Neural progenitor cell (in vitro differentiated cells): ENCODE measurements around the gene SLC29A1. TPM values are rescaled to one million over a fixed set of nuclear protein-coding genes. Genes with fewer than 3 reads are reported as not detected.

ENCODE experiments used
- DNase-seq: peaks from one replicate; pipeline ENCODE4 v3.0.0-alpha.2; 2016; ENCODE audit warnings: low spot score
- H2AFZ ChIP-seq: fragments of 200-600 bp; sonication (generic); replicated peaks from 2 replicates; pipeline ENCODE4 v1.6.1; 2016; ENCODE audit warnings: antibody characterized with exemption
- H3F3A ChIP-seq: fragments of 200-600 bp; sonication (generic); 2 replicates; pipeline ENCODE4 v1.6.1; 2016; ENCODE audit warnings: antibody characterized with exemption, low read depth
- H3K27ac ChIP-seq: fragments of 200-600 bp; sonication (generic); 2 replicates; pipeline ENCODE4 v1.5.1; 2016; ENCODE audit warnings: mild to moderate bottlenecking
- H3K27me3 ChIP-seq: fragments of 200-600 bp; sonication (generic); 2 replicates; pipeline ENCODE4 v1.6.1; 2016; ENCODE audit warnings: mild to moderate bottlenecking, moderate library complexity
- H3K36me3 ChIP-seq: fragments of 200-600 bp; sonication (generic); 2 replicates; pipeline ENCODE4 v1.5.1; 2016
- H3K4me1 ChIP-seq: fragments of 200-600 bp; sonication (generic); 2 replicates; pipeline ENCODE4 v1.6.1; 2016; ENCODE audit warnings: mixed run types
- H3K4me2 ChIP-seq: fragments of 200-600 bp; sonication (generic); 2 replicates; pipeline ENCODE4 v1.6.1; 2016
- H3K4me3 ChIP-seq: fragments of 200-600 bp; sonication (generic); 2 replicates; pipeline ENCODE4 v1.5.1; 2016
- H3K79me2 ChIP-seq: fragments of 200-600 bp; sonication (generic); 2 replicates; pipeline ENCODE4 v1.6.1; 2016; ENCODE audit warnings: low read depth
- H3K9ac ChIP-seq: fragments of 200-600 bp; sonication (generic); 2 replicates; pipeline ENCODE4 v1.6.1; 2016
- H3K9me3 ChIP-seq: fragments of 200-600 bp; sonication (generic); 2 replicates; pipeline ENCODE4 v1.5.1; 2016; ENCODE audit warnings: low read depth
- H4K20me1 ChIP-seq: fragments of 200-600 bp; sonication (generic); 2 replicates; pipeline ENCODE4 v1.6.1; 2016; ENCODE audit warnings: low read depth
- H3K27ac Mint-ChIP-seq: 3 replicates; pipeline ENCODE4 v1.8.0; 2021; ENCODE audit warnings: mixed read lengths
- H3K27me3 Mint-ChIP-seq: 2 replicates; pipeline ENCODE4 v1.8.0; 2022; ENCODE audit warnings: low read depth, mild to moderate bottlenecking, inconsistent platforms, moderate library complexity, mixed read lengths; ENCODE audit not compliant: insufficient read depth
- H3K36me3 Mint-ChIP-seq: 3 replicates; pipeline ENCODE4 v1.8.0; 2021; ENCODE audit warnings: mixed read lengths
- H3K4me1 Mint-ChIP-seq: 3 replicates; pipeline ENCODE4 v1.8.0; 2021; ENCODE audit warnings: mixed read lengths
- H3K4me3 Mint-ChIP-seq: 3 replicates; pipeline ENCODE4 v1.8.0; 2021; ENCODE audit warnings: mild to moderate bottlenecking, moderate library complexity, mixed read lengths
- H3K9me3 Mint-ChIP-seq: 3 replicates; pipeline ENCODE4 v1.8.0; 2020; ENCODE audit warnings: mixed read lengths
- CTCF ChIP-seq: fragments of 200-600 bp; sonication (generic); IDR thresholded peaks from 2 replicates; pipeline ENCODE4 v1.5.1; 2017; ENCODE audit warnings: antibody characterized with exemption, mild to moderate bottlenecking
- EZH2 ChIP-seq: fragments of 200-600 bp; sonication (generic); IDR thresholded peaks from 2 replicates; pipeline ENCODE4 v1.6.1; 2017; ENCODE audit warnings: antibody characterized with exemption, mild to moderate bottlenecking, moderate library complexity
- EZH2phosphoT487 ChIP-seq: fragments of 200-600 bp; sonication (generic); IDR thresholded peaks from 2 replicates; pipeline ENCODE4 v1.6.1; 2017; ENCODE audit warnings: antibody characterized with exemption
- total RNA-seq: library from RNA; depleted of rRNA; stranded (reverse); fragments of >200 nt; gene quantifications from 2 replicates; pipeline ENCODE4 v1.2.3, GENCODE V29; 2015; ENCODE audit warnings: low replicate concordance

The SLC29A1 gene
- total RNA-seq, 1 donor from 2014 or later: 34.8 TPM

DNA sequence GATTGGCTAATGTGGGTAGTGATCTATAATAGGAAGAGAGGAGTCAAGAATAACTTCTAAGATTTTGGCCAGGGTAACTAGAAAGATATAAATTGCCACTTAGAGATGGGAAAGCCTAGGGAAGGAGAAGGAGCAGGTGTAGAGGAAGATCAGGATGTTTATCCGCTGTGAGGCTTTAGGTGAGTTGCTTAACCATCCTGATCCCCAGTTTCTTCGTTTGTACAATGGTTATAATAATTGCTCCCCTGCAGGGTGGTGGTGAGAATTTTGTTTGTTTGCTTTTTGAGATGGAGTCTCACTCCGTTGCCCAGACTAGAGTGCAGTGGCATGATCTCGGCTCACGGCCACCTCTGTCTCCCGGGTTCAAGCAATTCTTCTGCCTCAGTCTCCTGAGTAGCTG lies 9.1 kb upstream of the SLC29A1 start:
- Histone ChIP-seq H3K27ac (no peak overlapping the region), H2AFZ (no peak overlapping the region), H3K4me1 (peaks cover 29% of the 10 kb centered on the region), H3K4me2 (no peak overlapping the region), H3K9ac (no peak overlapping the region), H3K79me2 (no peaks in the 10 kb centered on the region), H3K4me3 (no peak overlapping the region), H3K36me3 (no peaks in the 10 kb centered on the region), H3K27me3 (peaks cover 13% of the 10 kb centered on the region), H4K20me1 (no peaks in the 10 kb centered on the region), H3F3A (peaks cover 34% of the 10 kb centered on the region), H3K9me3 (no peaks in the 10 kb centered on the region)
- no peak for DNase-seq
- Mint-ChIP-seq H3K27me3 (peaks cover 14% of the 10 kb centered on the region), H3K27ac (no peak overlapping the region), H3K9me3 (no peaks in the 10 kb centered on the region), H3K36me3 (no peaks in the 10 kb centered on the region), H3K4me3 (no peak overlapping the region), H3K4me1 (peaks cover 21% of the 10 kb centered on the region)
- TF ChIP-seq EZH2phosphoT487: no peak
- TF ChIP-seq CTCF: no peak

DNA sequence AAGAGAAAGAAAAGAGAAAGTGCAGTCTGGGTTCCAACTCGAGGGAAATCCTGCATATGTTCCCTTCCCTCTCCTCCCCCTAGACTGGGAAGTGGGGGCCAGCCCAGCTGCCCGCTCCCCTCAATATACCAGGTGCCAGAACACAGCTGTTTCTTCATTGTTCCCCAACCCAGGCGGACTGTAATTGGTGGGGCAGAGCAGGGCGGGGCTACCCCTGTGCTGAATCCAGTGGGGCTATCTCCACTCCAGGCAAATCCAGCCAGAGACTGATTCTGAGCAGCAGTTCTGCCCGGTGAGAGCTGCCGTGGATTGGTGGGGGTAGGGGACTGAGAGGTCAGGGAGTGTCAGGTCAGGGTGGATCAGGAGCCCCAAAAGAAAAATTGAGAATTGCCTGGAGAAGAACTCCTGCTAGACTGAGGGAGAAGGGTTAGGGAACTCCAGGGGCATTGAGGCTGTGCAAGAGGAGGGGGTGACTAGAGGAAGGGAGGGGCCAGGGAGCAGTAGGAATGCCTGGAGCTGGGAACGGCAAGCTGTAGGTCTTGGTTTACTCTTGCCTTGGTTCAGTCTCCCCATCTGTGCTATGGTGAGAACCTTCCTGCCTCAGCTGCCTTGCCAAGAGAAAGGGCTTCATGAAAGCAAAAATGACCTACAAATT lies 6.6 kb upstream of the SLC29A1 start, which contains the start of gene MYMX:
TSS of gene MYMX (plus strand) at position 250 of the 655 bp plus-strand sequence. CDS start 546 bp downstream, outside the sequence.
- H3K27ac ChIP-seq: no peak within 1 kb of the TSS
- no peaks in the 10 kb centered on the region for H4K20me1 ChIP-seq
- TF ChIP-seq EZH2phosphoT487 (no peak), CTCF (no peak), EZH2 (no peak)
- peaks cover 36% of the 10 kb centered on the region for H3K4me1 ChIP-seq
- peaks cover 13% of the 10 kb centered on the region for H3K27me3 ChIP-seq
- peak within 1 kb of the TSS; percentile 24 for H3K4me3 ChIP-seq
- peak within 1 kb of the TSS; percentile 52 for H2AFZ ChIP-seq
- no peaks in the 10 kb centered on the region for H3K9me3 Mint-ChIP-seq
- no peaks in the 10 kb centered on the region for H3K79me2 ChIP-seq
- no peaks in the 10 kb centered on the region for H3K9me3 ChIP-seq
- H3K4me3 Mint-ChIP-seq: peak within 1 kb of the TSS; percentile 67
- H3K9ac ChIP-seq: no peak within 1 kb of the TSS
- H3F3A ChIP-seq: peaks cover 59% of the 10 kb centered on the region
- H3K36me3 ChIP-seq: no peaks in the 10 kb centered on the region
- H3K36me3 Mint-ChIP-seq: peaks cover 3% of the 10 kb centered on the region
- H3K27ac Mint-ChIP-seq: no peak within 1 kb of the TSS
- peak; percentile 77 for DNase-seq
- H3K27me3 Mint-ChIP-seq: peaks cover 13% of the 10 kb centered on the region
- peak within 1 kb of the TSS; percentile 73 for H3K4me2 ChIP-seq
- H3K4me1 Mint-ChIP-seq: peaks cover 32% of the 10 kb centered on the region

DNA sequence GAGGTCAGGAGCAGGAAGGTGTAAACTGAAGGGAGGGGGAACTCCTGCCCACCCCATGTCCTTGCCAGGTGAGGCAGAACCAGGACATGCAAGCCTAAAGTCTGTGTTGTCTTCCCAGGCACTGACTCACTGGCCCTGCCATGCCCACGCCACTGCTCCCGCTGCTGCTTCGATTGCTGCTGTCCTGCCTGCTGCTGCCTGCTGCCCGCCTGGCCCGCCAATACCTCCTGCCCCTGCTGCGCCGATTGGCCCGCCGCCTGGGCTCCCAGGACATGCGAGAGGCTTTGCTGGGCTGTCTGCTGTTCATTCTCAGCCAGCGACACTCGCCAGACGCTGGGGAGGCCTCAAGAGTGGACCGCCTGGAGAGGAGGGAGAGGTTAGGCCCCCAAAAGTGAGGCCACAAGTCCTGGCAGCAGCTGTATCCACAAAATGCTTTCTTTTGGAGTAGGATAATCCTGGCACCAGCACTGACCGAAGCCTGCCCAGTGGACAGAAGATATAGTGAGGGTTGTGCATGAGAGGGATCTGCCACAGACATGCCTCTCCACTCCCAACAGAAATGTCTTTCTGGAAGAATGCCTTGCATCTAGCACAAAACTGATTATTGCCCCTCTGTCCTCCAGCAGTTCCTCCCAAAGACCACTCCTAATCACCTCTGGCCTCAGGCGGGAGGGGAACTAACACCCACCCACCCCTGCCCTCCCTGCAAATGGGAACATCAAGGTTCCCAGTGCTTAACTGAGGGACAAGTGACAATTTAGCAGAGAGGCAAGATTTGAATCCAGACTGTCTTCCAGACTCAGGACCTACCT lies 5.9 kb upstream of the SLC29A1 start:
- H3K27me3 Mint-ChIP-seq: peaks cover 11% of the 10 kb centered on the region
- peak overlapping the region; percentile 73 for H3K4me2 ChIP-seq
- H3K4me1 ChIP-seq: peaks cover 43% of the 10 kb centered on the region
- H3K27ac ChIP-seq: no peak overlapping the region
- no peak overlapping the region for H3K9ac ChIP-seq
- H3K4me3 ChIP-seq: no peak overlapping the region
- no peaks in the 10 kb centered on the region for H3K9me3 ChIP-seq
- peak; percentile 71 for DNase-seq
- no peaks in the 10 kb centered on the region for H3K79me2 ChIP-seq
- H3K36me3 Mint-ChIP-seq: peaks cover 3% of the 10 kb centered on the region
- H3K36me3 ChIP-seq: no peaks in the 10 kb centered on the region
- H3K4me3 Mint-ChIP-seq: peak overlapping the region; percentile 41
- H4K20me1 ChIP-seq: no peaks in the 10 kb centered on the region
- H3K4me1 Mint-ChIP-seq: peaks cover 34% of the 10 kb centered on the region
- peaks cover 65% of the 10 kb centered on the region for H3F3A ChIP-seq
- H3K27ac Mint-ChIP-seq: no peak overlapping the region
- TF ChIP-seq EZH2 (no peak), EZH2phosphoT487 (no peak), CTCF (no peak)
- H2AFZ ChIP-seq: no peak overlapping the region
- H3K27me3 ChIP-seq: peaks cover 13% of the 10 kb centered on the region
- no peaks in the 10 kb centered on the region for H3K9me3 Mint-ChIP-seq
